22Rv1 (cell line): Measurements from ENCODE around the gene TLCD1.

ENCODE experiments used
- CTCF ChIP-seq: fragments of 450-650 bp; IDR thresholded peaks from 2 replicates; pipeline ENCODE4 v1.5.1; 2017; ENCODE audit warnings: mild to moderate bottlenecking
- ZFX ChIP-seq: fragments of 450-650 bp; IDR thresholded peaks from 2 replicates; pipeline ENCODE4 v1.6.1; 2017; ENCODE audit warnings: antibody characterized with exemption, borderline replicate concordance

GRCh38 chr17:28725660-28726225 lies 290 bp downstream of the TLCD1 start:
- TF ChIP-seq CTCF (no peak), ZFX (no peak)
